ENCODE data around the gene SLC6A2. TPM values are rescaled to one million over a fixed set of nuclear protein-coding genes. Genes with fewer than 3 reads are reported as not detected.

SLC6A2 gene
- total RNA-seq, 6 experiments from 2014 or later, result 0.37 to 2.9 (median 0.37) TPM; not detected in 3

DNA sequence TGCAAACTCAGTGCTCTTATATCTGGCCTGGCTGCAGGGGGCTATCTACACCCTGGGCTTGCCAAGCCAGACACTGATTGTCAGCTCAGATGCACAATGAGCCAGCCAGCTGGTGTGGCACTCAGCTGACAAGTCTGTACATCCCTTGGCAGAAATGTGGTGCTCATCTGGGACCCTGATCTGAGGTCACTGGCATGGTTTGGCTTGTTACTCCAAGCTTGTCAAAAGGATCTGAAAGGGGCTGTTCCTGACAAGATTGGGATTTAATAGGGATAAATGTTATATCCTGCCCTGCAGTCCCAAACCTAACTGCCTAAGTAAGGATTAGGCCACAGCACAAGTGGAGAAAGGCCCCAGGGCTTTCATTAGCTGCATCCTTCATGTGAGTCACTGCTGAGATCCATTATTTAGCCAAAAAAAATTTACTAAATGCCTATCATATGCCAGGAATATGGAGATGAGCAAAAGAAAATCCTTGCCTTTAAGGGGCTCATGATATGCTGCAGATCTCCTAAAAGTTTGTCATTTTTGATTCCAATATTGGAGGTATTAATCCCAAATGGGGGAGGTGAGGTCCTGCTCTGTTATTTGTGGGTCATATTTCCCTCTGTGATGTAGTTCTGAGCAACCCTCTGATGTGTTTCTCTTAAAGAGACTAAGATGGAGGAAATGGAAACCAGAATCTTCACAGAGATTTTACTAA is 6.3 kb downstream of the SLC6A2 start:
- no peak for DNase-seq
- intact Hi-C loops (cut with DNase I), result no loop called here
- no peaks in the 10 kb centered on the region for H3K27me3 ChIP-seq

DNA sequence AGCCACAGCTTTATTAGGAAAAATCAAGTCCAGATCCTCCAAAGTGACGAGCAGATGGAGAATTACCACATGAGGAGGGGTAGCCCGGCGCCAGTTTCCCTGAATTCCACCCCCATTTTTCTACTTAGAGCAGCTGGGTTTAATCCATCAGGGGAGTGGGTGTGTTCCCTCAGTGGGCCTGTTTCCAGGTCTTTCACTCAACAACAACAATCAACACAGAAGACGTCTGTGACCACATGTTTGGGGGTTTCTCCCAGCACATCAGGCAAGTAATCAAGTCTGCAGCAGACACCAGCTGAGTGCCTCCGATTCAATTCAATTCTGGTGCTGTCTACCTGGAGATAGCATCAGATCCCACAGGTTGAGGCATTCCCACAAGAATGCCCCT is 6.8 kb downstream of the SLC6A2 start:
- no peaks in the 10 kb centered on the region for H3K36me3 ChIP-seq
- 64% methylated on average over 3 of the region's 5 CpGs for WGBS (ENCODE audit: insufficient coverage, low coverage, low lambda C conversion rate, missing lambda C conversion rate)
- H3K27ac ChIP-seq, result no peak overlapping the region
- H3K27me3 ChIP-seq, result no peaks in the 10 kb centered on the region
- H3K9me3 ChIP-seq, result no peaks in the 10 kb centered on the region
- no peak for DNase-seq
- no peaks in the 10 kb centered on the region for H3K4me1 ChIP-seq
- H3K4me3 ChIP-seq, result no peak overlapping the region
- no peak for ATAC-seq
- intact Hi-C loops (cut with DNase I), result no loop called here
- TF ChIP-seq, protein P1, sequence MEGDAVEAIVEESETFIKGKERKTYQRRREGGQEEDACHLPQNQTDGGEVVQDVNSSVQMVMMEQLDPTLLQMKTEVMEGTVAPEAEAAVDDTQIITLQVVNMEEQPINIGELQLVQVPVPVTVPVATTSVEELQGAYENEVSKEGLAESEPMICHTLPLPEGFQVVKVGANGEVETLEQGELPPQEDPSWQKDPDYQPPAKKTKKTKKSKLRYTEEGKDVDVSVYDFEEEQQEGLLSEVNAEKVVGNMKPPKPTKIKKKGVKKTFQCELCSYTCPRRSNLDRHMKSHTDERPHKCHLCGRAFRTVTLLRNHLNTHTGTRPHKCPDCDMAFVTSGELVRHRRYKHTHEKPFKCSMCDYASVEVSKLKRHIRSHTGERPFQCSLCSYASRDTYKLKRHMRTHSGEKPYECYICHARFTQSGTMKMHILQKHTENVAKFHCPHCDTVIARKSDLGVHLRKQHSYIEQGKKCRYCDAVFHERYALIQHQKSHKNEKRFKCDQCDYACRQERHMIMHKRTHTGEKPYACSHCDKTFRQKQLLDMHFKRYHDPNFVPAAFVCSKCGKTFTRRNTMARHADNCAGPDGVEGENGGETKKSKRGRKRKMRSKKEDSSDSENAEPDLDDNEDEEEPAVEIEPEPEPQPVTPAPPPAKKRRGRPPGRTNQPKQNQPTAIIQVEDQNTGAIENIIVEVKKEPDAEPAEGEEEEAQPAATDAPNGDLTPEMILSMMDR (IDR thresholded peaks at IDR 0.05), result no peak
- no peak for TF ChIP-seq POLR2A (IDR thresholded peaks at IDR 0.05)

More for the DNA sequence above, 6.3 kb downstream of the SLC6A2 start:
- no peak for ATAC-seq
- Histone ChIP-seq H3K9me3 (no peaks in the 10 kb centered on the region), H3K36me3 (no peaks in the 10 kb centered on the region), H3K27ac (no peak overlapping the region), H3K4me1 (no peaks in the 10 kb centered on the region), H3K4me3 (no peak overlapping the region)
- TF ChIP-seq, protein P1 (IDR thresholded peaks at IDR 0.05), result no peak
- no peak for TF ChIP-seq POLR2A (IDR thresholded peaks at IDR 0.05)

DNA sequence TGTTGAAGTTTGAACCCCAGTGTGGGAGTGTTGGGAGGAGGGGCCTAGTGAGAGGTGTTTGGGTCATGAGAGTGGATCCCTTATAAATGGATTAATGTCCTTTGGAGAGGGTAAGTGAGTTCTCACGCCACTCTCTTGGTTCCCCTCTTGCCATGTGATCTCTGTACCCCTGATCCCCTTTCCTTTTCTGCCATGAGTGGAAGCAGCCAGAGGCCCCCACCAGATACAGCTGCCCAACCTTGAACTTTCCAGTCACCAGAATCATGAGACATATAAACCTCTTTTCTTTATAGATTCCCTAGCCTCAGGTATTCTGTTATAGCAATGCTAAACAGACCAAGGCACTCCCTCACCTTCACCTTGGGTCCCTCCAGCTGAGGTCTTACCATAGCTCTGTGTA is 7.4 kb downstream of the SLC6A2 start:
- no peak overlapping the region for H3K4me3 ChIP-seq
- H3K4me1 ChIP-seq, result no peaks in the 10 kb centered on the region
- intact Hi-C loops (cut with DNase I), result no loop called here
- ATAC-seq (no peak), DNase-seq (no peak)
- H3K27me3 ChIP-seq, result no peaks in the 10 kb centered on the region
- no peak overlapping the region for H3K27ac ChIP-seq
- 67% methylated on average over 1 of the region's 1 CpG for WGBS (ENCODE audit: insufficient coverage, low coverage, low lambda C conversion rate, missing lambda C conversion rate)
- TF ChIP-seq, protein P1 (IDR thresholded peaks at IDR 0.05), result no peak
- no peak for TF ChIP-seq POLR2A (IDR thresholded peaks at IDR 0.05)
- no peaks in the 10 kb centered on the region for H3K36me3 ChIP-seq
- H3K9me3 ChIP-seq, result no peaks in the 10 kb centered on the region

DNA sequence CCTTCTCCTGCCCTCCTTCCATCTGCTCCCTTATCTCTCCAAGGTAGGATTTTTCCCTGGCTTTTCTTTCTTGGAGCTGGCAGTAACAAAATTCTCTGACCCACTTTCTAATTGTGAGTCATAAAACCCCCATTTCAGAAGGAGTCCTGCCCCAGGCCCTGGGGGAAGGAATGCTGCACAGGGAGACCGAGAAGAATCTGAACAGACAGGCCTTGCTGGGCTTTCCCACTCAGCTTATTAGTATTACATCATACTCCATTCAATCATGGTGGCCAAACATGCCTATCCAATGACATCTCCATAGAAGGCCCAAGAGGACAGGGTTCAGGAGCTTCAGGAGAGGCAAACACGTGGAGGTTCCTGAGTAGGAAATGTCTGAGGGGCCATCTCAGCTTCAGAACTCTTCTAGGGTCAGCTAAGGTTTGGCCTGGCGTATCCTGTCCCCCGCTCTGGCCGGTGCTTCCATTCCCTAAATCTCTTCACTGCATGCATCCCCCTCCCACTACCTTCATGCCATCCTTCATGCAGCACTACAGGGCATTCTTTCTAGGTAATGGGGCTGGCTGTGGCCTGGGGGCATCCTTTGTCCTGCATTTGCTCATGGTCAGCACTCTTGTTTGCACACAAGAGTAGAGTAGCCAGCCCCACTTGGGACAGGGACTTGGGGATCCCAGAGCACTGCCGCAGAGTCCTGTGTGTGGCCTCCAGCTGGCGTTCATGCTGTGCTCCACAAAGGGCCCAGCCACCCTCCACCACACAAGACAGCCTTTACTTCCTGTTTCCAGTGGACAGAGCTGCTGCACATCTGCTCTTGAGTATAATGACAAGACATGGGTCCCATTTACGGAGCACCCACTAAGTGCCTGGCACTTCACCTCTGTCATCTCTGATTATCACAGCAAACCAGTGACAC is 8.2 kb downstream of the SLC6A2 start:
- H3K4me3 ChIP-seq, result no peak overlapping the region
- intact Hi-C loops (cut with DNase I), result no loop called here
- no peaks in the 10 kb centered on the region for H3K9me3 ChIP-seq
- WGBS (ENCODE audit: insufficient coverage, low coverage, low lambda C conversion rate, missing lambda C conversion rate), result 81% methylated on average over 5 of the region's 8 CpGs
- no peak for DNase-seq
- no peaks in the 10 kb centered on the region for H3K4me1 ChIP-seq
- H3K27ac ChIP-seq, result no peak overlapping the region
- TF ChIP-seq POLR2A (IDR thresholded peaks at IDR 0.05), result no peak
- no peaks in the 10 kb centered on the region for H3K36me3 ChIP-seq
- ATAC-seq, result no peak
- no peaks in the 10 kb centered on the region for H3K27me3 ChIP-seq

DNA sequence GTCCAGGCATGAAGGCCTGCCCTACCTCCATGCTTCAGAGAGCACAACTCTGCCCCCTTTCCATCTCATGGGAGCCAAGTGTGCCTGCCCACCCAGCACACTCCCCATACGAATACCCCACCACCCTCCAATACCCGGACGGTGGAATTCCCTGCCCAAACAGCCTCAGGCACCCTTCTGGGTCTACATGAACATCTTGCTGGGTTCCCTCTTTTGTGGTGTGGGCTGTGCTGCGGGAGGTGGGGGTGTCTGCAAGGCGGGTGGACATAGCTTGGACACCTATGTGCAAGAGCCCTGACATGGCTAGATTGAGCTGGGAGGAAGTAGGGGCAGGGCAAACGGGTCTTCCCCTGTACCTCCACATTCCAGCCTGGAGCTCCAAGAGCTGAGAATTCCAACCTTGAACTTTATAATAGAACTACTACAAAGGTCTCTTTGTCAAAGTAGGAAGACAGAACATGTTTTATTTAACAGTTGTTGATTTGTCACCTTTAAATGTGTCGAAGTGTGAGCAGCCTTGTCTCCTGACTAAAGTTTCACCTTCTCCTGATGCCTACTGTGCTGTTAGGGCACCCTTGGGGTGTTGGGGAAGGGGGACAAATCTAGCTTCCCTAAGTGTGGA is 9.1 kb downstream of the SLC6A2 start:
- DNase-seq, result no peak
- no peak overlapping the region for H3K27ac ChIP-seq
- no peak overlapping the region for H3K4me3 ChIP-seq
- no peaks in the 10 kb centered on the region for H3K36me3 ChIP-seq
- TF ChIP-seq POLR2A (IDR thresholded peaks at IDR 0.05), result no peak
- TF ChIP-seq, protein P1 (IDR thresholded peaks at IDR 0.05), result no peak
- H3K27me3 ChIP-seq, result no peaks in the 10 kb centered on the region
- 71% methylated on average over 1 of the region's 7 CpGs for WGBS (ENCODE audit: insufficient coverage, low coverage, low lambda C conversion rate, missing lambda C conversion rate)
- H3K9me3 ChIP-seq, result no peaks in the 10 kb centered on the region
- no peak for ATAC-seq
- no peaks in the 10 kb centered on the region for H3K4me1 ChIP-seq
- intact Hi-C loops (cut with DNase I), result no loop called here

Data from right lobe of liver (tissue), 6 donors.